ENCODE data around the gene PXDC1.

GRCh38 chr6:3762852-3763251 lies 11.3 kb upstream of the PXDC1 start:
- no peak for TF ChIP-seq CTCF (IDR thresholded peaks at IDR 0.05)
- TF ChIP-seq POLR2A (IDR thresholded peaks at IDR 0.05), result no peak
- no peak for TF ChIP-seq EP300 (IDR thresholded peaks at IDR 0.05)

Measured in stomach (tissue), 4 donors.